CD4-positive, alpha-beta T cell treated with Interleukin-10 for 1 hour (primary cell): Measurements from ENCODE around the gene RIOX2.
"Not testable (repeated sequence)": the region's sequence is repeated elsewhere in the genome, so short reads cannot be mapped to it uniquely, and the experiment has no call there.

Source experiments
- DNase-seq: peaks from one replicate; pipeline ENCODE4 v3.0.0-alpha.2; 2020

RIOX2 gene

DNA sequence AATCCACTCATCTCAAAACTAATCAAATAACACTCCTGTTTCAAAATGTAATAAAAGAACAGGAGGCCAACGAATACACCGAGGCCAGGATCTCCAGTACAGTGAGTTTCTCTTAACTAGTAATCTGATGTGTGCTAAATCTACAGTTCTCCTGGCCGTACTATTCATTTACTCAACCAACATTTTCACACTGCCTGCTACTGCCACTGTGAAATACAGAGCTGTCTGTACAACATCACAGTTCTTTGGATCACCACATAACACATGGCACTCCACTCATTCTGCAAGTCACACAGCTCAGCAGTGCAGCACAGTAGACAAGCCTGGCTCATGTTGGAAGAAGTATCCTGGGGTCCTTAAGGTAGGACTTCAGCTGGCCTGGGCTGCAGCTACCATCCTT is 21.9 kb downstream of the RIOX2 start:
- DNase-seq: no peak

DNA sequence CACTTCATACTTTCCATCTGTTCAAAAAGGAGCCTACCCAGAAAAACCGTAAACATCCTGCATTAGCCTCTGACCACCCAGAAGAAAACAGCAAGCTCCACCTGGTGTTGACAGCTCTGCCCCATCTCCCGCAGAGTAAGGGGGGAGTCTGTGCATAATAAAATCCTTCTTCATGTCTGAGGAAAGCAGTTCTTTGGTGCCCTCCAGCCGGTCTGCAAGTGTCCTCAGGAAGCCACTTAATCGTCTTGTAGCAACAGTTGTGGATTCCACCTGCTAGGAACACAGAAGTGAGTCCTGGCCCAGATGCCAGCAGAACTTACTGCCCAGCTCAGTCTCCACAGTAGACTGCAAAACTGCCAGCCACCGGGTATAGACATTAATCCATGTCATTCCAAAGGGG is 22.5 kb downstream of the RIOX2 start:
- DNase-seq: no peak

DNA sequence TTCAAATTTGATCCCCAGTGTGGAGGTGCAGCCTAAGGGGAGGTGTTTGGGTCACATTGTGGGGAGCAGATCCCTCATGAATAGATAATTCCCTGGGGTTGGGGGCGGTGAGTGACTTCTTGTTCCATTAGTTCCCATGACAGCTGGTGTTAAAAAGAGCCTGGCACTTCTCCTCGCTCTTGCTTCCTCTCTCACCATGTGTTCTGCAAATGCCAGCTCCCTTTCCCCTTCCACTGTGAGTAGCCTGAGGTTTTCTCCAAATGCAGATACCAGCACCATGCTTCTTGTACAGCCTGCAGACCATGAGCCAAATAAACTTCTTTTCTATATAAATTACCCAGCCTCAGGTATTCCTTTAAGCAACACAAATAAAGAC is 23.1 kb downstream of the RIOX2 start:
- DNase-seq: no peak

DNA sequence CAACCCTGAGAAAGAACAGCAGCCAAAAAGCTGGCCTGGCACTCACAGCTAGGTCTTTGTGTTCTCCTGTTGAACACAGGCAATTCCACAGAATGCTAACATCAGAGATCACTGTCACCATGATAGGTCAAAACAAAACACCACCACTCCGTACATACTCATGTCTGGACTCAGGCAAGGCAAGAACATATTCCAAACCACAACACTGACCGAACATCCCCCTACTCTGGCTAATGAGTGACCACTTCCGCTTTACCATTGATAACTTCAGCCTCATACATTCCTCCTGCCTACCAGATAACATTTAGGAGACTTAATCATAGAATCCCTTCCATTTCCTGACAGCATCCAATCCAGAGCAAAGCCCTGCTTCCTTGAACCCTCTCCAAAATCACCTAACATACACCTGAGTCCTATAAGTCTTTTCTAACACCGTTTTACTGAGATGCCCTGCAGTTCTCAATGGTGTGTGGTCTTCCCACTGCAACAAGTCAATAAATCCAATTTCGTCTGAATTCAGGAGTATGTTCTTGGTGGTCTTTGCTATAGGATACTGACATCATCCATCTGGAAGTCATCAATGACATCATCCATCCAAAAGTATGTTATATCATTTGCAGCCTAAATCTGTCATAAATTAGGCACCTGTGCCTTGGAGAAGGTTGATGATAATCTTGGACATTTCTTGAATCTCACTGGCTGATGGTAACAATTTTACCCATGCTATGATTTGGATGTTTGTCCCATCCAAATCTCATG is 23.7 kb downstream of the RIOX2 start:
- DNase-seq: no peak

DNA sequence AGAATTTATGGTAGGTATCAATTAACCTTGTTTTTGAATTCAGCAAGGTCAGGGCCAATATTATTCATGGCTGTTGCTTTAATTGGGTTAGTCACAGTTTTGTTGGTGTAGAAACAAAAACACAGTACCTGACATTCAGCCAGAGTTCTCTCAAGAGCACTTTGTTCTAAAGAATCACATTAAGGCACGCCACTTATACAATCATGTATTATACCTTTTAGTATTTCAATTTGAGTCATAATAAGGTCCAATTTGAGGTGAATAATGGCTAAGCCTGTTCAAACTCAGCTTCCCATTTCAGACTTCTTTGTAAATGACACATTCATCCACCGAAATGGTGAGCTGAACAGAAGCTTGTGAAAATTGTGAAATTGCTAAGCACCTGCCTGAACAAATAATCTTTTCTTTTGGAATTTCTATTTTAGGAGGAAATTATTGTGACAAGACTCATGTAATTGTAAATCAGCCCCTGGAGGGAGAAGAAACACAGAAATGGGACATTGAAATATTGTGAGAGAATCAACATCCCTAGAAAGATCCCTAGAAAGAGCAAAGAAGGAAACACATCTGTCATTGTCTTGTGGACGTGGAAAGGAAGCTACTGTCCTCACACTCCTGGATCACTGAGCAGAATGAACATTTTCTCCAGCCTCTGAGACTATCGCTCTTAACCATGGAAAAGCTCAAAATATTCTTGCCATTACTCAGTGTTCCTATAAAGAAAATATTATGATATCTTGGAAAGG is 29.3 kb downstream of the RIOX2 start:
- DNase-seq: no peak

DNA sequence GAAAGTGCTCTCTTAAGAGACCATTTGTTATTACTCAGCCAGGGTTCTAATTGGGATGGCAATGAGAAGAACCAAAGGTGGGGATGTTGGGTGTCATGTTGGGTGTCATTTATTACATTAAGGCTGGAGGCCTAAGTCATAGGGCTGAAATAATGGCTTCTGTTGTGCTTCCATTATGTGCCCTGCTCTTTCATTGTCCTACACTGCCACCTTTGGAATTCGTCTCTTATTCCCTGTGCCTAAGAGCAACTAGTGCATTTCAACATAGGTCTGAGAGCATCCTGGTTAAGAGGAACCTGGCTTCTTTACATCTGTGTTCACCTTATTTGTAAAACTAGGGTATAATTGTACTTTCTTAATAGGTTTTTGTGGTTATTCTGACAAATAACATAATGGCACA is 32.2 kb downstream of the RIOX2 start:
- DNase-seq: peak; percentile 33

DNA sequence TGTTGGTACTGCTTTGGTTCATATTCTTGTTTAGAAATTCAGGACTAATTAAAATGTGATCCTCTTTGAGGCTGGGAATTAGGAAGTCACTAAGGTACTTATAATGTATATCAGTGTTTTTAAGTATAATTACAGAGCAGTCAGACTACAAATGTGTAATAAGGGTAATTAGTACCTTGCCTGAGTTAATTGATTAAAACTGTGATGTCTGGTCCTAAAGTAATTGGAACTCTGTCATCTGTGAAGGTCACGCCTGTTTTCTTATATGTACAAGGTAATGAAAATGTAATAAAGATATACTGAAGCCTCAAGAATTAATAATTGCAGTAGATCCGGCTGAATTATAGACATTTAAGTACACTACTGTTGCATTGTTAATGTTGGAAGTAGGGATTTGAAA is 32.8 kb downstream of the RIOX2 start:
- DNase-seq: no peak

DNA sequence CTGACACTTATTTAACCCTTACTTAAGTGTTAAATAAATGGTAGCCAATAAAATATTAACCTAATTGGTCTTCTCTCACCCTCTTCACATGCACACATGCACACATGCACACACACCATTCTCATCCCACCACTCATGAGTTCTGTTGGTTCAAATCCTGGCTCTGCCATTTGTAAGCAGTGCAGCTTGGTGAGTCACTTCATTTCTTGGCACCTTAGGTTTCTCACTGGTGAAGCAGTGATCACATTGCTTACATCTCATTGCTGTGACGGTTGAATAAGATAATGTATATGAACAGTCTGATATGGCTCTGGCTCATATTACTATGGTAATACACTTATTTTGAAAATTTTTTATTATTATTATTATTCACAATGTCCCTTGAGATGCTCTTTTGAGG is 33.8 kb downstream of the RIOX2 start:
- no peak for DNase-seq

DNA sequence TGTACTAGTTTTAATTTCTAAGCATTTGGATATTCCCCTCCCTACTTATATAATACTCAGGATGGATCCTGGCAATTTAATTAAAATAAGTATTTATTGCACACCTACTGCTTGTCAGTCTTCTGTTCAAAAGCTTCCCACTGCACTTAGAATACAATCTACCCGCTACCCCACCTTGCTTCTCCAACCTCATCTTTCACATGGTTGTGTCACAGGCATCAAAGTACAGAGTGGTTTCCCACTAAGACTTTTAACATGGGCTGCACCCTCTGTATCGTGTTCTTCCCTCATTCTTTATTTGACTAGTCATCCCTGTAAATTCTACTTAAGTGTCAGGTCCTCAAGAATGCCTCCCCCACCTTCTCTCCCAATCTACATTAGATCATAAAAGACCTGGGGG is 35.0 kb downstream of the RIOX2 start:
- DNase-seq: no peak

DNA sequence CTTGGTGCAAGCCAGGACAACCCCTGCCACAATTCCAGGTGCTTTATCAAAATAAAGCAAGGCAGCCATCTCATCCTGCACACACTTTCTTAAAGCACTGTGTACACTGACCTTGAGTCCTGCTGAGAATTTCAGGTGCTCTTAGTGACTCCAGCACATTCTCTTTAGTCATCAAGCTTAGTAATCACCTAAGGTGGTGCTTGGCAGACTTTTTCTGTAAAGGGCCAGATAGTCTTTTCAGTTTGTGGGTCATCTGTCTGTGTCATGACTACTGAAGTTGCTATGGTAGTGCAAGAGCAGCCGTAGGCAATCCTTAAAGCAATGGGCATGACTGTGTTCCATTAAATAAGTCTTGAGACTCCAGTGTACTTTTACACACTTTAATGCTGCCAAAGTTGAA is 36.4 kb downstream of the RIOX2 start:
- DNase-seq: no peak

DNA sequence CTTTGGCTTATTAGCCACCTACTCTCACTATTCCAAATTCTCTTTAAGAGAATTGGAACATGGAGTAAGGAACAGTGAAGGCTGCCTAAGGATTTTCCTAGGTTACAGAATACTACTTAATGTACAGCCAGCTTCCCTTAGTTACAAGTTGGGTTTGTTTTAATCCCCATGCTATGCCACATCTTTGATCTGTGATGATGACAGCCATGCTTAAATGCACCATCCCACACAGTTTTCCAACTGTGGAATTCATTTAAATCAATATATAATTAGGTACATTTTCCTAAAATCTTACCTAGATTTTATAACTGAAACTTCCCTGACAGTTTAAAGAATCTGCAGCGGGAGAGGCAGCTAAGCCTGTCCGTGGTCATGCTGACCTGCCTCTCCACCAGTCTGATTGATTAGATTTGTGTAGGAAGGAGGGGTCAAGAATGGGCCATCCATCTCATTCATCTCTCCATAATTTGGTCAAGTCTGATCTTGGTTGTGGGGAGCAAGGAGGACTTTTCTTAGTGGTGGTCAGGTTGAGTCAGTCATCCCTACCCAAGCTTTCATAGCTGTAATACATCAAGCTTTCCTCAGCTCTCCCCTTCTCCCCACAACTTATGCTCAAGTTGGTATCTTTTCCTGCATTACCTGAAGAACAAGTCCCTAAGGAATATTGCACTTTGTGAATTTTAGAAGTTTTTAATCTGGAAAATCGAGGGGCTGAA is 37.1 kb downstream of the RIOX2 start:
- no peak for DNase-seq

DNA sequence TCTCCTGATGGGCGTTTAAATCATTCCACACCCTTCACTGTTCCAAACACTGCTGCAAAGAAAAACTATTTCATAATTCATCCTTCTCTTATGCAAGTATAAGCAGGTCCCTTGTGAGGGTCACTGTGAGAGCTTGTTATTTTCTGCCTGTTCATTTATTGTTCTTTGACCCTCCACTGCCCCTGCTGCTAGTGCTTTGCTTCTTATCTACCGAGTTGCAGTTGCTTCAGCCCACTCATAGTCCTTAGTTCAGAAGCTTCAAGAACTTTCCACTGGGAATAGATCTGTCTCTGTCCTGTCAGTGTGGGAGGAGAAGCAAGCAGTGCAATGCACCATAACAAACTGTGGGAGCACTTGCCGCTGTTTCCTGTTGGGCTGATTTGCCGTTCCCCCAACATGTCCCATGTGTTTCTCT is 39.8 kb downstream of the RIOX2 start:
- DNase-seq: no peak

DNA sequence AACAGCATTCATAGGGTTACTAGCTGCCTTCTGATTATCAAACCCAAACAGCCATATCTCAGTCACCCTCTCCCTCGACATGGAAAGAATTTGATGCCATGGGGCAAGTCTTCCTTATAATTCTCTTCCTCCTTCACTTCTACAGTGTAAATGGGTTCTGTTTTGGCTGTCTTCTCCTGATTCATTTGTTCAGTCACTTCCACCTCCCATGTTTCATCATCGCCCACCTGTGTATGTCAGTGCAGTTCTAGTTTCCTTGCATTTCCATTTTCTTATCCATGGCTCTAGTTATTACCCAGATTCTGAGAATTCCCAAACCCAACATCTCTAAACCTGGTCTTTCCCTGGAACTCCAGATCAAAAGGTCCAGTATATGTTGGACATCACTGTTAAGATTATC is 41.0 kb downstream of the RIOX2 start:
- no peak for DNase-seq

DNA sequence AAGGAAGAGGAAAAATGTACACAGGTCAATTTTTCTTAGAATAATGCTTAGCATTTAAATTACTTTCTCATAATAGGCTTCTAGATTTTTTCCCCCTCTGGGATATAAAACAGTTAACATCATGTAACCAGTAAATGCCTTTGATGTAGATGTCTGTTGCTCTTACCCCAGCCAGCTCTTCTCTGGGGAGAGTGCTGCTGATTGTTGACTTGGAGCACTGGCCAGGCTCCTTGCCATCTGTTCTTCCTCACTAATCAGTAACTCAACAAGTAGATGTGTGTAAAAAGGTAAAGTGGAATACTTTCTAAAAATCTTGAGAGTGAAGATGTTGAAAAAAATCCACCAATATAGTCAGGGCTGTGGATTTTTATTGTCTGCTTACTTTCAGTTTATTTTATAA is 42.2 kb downstream of the RIOX2 start:
- no peak for DNase-seq

DNA sequence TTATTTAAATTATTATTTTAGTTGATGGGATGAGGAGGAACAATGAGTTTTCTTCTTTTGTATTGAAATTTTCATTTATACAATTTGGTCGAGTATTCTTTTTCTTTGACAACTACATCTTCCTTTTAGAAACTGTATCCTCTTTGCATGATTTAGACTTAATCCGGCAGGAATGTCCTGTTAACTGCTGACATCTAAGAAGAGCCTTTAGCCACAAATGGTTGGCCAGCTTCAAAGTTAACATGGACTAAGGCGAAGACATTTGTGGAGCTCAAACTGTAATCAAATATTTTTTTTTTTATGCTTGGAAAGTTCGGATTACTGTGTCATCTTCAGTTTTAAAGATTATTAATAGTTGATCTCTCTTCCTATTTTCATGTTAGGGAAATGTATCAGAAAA is 43.2 kb downstream of the RIOX2 start:
- no peak for DNase-seq

DNA sequence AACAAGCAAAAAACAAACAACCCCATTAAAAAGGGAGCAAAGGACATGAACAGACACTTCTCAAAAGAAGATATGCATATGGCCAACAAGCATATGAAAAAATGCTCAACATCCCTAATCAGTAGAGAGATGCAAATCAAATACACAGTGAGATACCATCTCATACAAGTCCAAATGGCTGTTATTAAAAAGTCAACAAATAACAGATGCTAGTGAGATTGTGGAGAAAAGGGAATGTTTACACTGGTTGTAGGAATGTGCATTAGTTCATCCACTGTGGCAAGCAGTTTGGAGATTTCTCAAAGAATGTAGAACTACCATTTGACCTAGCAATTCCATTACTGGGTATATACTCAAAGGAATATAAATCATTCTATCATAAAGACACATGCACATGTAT is 44.5 kb downstream of the RIOX2 start:
- no peak for DNase-seq

DNA sequence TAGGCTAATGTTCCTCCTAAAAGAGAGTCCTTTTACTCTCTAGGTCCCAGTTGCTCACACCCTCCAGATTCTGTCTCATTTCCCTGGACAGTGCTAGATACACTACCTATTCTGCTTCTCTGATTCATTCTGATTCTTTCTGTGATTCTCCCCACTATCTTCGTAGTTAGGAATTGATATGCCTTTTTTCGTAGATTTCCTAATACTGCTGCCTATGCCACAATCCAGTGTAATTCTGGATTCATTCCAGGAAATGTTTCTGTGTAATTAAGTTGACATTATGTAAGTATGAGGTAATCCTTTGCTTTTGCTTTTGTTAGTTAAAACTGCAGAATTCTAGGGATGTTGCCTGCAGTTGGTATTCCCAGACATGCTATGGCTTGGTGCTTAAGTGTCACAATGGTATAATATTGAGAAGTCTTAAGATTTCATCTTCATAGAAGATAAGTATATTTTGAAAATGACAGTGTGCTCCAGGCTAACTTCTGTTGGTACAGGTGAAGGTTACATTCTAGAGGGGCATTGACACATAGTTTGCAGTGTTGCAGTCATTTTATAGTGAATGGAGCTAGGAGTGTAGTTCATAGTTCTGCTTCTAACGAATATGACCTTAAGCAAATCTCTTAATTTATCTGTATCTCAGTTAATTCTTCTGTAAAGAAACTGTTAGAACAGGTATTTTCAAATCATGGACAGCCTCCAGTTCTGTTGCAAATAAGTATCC is 54.3 kb downstream of the RIOX2 start:
- DNase-seq: no peak

DNA sequence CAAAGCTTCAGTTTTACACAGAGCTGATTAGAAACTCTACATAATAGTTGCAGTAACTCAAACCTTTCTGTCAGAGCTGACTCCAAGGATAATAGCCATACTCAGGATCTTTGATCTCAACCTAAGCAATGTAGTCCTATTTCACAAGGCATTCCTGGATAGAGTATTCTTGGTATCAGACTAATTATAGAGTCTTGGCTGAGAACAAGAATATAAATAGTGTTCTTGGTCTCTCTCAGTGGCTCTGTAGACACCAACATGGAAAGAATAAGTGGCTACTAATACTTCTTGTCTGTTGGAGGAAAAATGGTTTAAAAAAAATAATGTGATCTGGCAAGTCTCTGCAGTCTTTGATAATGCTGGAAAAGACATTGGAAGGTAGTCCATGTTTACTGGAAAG is 55.7 kb downstream of the RIOX2 start:
- no peak for DNase-seq

DNA sequence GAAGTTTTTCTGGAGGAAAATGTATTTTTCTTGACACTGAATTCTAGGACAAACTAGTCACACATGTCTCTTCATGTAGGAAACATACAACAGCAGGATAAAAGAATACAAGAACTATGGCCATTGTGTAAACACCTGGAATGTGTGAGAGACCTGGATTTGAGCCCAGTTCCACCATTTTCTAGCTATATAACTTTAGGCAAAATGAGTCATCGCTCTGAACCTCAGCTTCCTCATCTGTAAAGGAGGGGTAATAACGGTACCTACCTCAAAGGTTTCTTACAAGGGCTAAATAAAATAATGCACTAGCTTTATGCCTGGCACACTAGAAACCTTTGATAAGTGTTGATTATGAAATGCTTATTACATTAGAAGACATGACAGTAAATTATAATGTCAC is 57.8 kb downstream of the RIOX2 start:
- DNase-seq: no peak

DNA sequence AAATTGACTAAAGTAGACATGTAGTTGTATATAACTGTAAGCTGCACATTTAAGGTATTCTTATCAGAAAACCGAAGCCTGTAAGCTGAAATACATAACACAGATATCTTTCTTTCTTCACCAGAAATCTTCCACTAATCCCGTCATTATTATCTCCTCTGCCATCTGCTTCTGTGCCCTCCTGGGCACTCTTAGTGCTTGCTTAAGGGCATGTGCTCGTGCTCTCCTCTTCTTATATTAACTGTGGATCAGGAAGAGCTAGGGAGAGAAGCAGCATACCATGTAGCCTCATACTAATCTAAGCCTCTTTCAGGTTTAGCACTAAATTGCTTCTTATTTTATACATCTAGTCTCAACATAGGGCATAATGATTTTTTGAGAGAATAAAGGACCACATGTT is 60.8 kb downstream of the RIOX2 start:
- DNase-seq: no peak

DNA sequence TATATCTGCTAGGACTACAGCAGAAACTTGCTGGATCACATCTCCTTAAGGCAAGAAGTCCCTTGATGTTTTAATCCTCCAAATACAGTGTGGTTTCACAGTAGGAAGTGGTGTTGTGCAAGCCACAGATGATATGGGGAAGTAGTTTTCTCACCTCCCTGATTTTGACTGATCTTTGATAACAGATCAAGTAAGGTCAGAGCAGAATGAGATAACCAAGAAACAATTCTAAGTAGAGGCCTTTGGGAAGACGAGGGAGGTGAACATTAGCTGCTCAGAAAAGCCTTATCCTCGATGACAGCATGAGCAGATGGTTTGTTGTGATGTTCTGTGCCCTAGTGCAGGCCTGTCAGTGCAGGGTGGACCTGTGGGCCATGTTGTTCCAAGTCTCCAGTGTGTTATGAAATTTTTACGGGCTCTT is 61.3 kb downstream of the RIOX2 start:
- DNase-seq: peak; percentile 47

DNA sequence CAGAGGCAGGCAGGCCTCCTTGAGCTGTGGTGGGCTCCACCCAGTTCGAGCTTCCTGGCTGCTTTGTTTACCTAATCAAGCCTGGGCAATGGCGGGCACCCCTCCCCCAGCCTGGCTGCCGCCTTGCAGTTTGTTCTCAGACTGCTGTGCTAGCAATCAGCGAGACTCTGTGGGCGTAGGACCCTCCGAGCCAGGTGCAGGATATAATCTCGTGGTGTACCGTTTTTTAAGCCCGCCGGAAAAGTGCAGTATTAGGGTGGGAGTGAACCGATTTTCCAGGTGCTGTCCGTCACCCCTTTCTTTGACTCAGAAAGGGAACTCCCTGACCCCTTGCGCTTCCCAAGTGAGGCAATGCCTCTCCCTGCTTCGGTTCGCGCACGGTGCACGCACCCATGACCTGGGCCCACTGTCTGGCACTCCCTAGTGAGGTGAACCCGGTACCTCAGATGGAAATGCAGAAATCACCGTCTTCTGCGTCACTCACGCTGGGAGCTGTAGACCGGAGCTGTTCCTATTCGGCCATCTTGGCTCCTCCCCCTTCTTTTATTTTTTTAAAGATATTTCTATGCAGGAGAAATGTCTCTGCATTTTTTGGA is 61.9 kb downstream of the RIOX2 start:
- peak; percentile 43 for DNase-seq

DNA sequence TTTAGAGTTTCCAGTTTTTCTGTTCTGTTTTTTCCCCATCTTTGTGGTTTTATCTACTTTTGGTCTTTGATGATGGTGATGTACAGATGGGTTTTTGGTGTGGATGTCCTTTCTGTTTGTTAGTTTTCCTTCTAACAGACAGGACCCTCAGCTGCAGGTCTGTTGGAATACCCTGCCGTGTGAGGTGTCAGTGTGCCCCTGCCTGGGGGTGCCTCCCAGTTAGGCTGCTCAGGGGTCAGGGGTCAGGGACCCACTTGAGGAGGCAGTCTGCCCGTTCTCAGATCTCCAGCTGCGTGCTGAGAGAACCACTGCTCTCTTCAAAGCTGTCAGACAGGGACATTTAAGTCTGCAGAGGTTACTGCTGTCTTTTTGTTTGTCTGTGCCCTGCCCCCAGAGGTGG is 62.4 kb downstream of the RIOX2 start:
- DNase-seq: not testable (repeated sequence)
